Stimulated activated naive CD8-positive, alpha-beta T cell treated with anti-CD3 and anti-CD28 coated beads, Interleukin-15, Interleukin-2, amounts not matched to agents 100 ng/mL and 50 ng/mL, for 24 hours (primary cell): ENCODE data around the gene CEP43.

Source experiments
- H3K27ac Mint-ChIP-seq: one replicate; pipeline ENCODE4 v1.8.0; 2021; ENCODE audit warnings: mild to moderate bottlenecking, mixed read lengths
- H3K27me3 Mint-ChIP-seq: one replicate; pipeline ENCODE4 v1.8.0; 2021; ENCODE audit warnings: mixed read lengths
- H3K36me3 Mint-ChIP-seq: one replicate; pipeline ENCODE4 v1.8.0; 2021; ENCODE audit warnings: low read depth, mixed read lengths
- H3K4me1 Mint-ChIP-seq: one replicate; pipeline ENCODE4 v1.8.0; 2021; ENCODE audit warnings: low read depth, mixed read lengths
- H3K4me3 Mint-ChIP-seq: one replicate; pipeline ENCODE4 v1.8.0; 2021; ENCODE audit warnings: mild to moderate bottlenecking, mixed read lengths
- H3K9me3 Mint-ChIP-seq: one replicate; pipeline ENCODE4 v1.8.0; 2021; ENCODE audit warnings: mixed read lengths

Gene CEP43

DNA sequence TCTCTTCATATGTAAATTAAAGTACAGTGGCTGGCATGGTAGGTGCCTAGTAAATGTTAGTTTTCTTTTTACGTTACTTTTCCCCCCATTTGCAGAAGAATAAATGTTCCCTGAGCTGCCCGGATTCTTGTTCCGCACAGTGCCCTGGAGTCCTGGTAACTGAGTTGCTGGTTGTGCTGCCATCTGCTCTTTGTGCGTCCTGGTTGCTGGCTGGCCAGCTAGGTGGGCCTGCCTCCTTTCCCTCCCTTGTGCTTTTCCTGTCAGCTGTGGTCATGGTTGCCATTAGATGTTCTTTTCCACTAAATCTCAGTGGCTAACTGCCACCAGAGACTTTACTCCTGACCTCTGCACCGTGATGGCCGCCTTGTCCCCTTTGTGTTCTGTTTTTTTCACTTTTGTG, 28.6 kb downstream of the CEP43 start:
- H3K36me3 Mint-ChIP-seq = peaks cover 53% of the 10 kb centered on the region
- H3K4me3 Mint-ChIP-seq = no peak overlapping the region
- H3K4me1 Mint-ChIP-seq = peaks cover 7% of the 10 kb centered on the region
- H3K27me3 Mint-ChIP-seq = no peaks in the 10 kb centered on the region
- H3K27ac Mint-ChIP-seq = no peak overlapping the region
- no peaks in the 10 kb centered on the region for H3K9me3 Mint-ChIP-seq

DNA sequence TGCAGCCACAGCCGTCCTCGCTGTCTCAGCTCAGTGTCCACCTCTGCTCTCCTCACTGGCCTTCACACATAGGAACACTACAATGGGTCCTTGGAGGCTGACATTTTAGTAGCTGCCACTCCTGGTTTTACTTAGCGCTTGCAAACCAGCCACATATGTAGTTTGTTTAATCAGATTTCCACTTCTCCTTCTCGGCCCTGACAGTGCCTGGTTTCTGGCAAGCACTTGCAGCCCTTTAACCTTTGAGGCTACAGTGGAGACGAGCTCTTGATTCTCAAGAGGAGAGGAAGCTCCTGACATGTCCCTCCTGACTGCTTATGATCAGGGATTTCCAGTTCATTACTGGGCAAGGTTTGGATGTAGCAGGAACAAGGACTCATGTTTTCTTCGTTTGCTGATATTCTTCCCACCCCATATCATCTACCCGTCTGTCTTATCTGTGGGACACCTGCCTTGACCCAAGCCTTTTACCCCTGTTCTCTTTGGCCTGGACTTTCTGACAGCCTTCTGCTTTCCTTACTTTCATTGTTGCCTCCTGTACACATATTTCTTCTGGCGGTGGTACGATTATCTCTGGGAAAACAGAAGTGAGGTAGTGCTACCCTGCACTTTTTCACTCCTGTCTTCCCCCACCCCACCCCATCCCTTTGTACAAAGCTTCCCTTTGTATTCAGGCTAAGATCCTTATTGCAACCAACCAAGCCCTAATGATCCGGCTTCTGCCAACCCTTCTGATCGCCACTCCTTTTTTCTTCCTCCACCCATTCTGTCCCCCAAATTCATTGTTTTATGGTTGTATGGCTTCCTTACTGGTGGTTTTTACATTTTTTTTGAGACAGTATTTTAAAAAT, 31.2 kb downstream of the CEP43 start:
- Mint-ChIP-seq H3K4me3 (no peak overlapping the region), H3K36me3 (peaks cover 68% of the 10 kb centered on the region), H3K27ac (no peak overlapping the region), H3K4me1 (peaks cover 7% of the 10 kb centered on the region), H3K27me3 (no peaks in the 10 kb centered on the region), H3K9me3 (no peaks in the 10 kb centered on the region)

DNA sequence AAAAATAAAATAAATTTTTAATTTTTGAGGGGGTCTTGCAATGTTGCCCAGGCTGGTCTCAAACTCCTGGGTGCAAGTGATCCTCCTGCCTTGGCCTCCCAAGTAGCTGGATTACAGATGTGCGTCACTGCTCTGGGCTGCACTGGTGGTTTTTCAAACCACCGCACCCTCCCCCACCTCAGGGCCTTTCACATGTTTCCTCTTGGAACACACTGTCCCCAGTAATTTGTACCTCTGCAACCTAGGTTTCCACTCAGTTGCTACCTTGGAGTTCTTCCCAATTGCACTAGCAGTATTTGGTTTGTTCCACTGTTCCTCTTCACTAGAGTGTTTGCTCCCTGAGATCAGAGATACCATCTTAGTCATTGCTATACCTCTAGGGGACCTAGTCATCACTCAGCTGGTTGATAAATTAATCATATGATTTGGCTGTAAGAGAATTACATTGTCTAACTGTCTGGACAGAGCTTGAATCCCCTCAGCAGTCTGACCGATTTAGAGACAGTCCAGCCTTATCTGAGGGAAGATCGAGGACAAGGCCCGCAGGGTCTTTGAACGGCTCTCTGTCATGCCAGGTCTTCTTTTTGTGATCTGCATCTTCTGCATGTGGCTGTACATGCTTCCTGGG, 32.0 kb downstream of the CEP43 start:
- no peaks in the 10 kb centered on the region for H3K9me3 Mint-ChIP-seq
- no peak overlapping the region for H3K4me3 Mint-ChIP-seq
- H3K27ac Mint-ChIP-seq = peak overlapping the region; percentile 5
- H3K36me3 Mint-ChIP-seq = peaks cover 71% of the 10 kb centered on the region
- peaks cover 7% of the 10 kb centered on the region for H3K4me1 Mint-ChIP-seq
- no peaks in the 10 kb centered on the region for H3K27me3 Mint-ChIP-seq

DNA sequence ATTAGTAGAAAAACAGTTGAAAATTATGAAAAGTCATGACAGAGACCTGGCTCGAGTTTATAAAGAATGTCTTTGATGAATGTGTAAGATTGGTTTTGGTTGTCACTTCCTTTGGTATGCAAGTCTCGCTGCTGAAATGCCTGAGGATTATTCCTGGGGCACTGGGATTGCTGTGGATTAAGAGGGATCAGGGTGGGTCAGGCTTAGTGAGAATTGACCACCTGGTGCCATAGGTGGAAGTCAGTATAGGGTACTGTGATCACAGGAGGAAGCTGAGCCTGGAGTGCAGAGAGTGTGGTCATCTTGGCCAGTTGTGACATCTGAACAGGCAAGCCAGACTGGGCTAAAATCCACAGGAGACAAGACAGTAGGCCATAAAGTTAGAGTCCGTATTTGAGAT, 34.9 kb downstream of the CEP43 start:
- peaks cover 68% of the 10 kb centered on the region for H3K36me3 Mint-ChIP-seq

DNA sequence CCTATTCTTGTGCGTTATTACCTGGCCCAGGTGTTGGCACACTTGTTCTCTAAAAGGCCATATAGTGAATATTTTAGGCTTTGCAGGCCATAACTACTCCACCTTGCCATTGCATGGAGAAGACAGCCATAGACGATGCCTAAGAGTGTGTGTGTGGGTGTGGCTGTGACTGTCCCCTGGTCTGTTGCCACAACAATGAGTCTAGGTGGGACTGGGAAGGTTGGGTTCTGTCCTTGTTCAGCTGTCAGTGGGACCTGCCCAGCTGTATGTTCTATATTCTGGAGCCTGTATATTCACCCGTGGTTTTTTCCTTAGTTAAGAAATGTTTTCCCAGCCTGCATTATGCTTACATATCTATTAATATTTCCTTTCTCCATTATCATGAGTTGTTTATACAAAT, 38.6 kb downstream of the CEP43 start:
- H3K27ac Mint-ChIP-seq = no peak overlapping the region
- no peak overlapping the region for H3K4me3 Mint-ChIP-seq
- peaks cover 68% of the 10 kb centered on the region for H3K36me3 Mint-ChIP-seq
- H3K9me3 Mint-ChIP-seq = no peaks in the 10 kb centered on the region
- H3K27me3 Mint-ChIP-seq = no peaks in the 10 kb centered on the region
- peaks cover 18% of the 10 kb centered on the region for H3K4me1 Mint-ChIP-seq

More for the DNA sequence above, 34.9 kb downstream of the CEP43 start:
- no peaks in the 10 kb centered on the region for H3K9me3 Mint-ChIP-seq
- H3K27me3 Mint-ChIP-seq = no peaks in the 10 kb centered on the region
- H3K4me3 Mint-ChIP-seq = no peak overlapping the region
- peaks cover 7% of the 10 kb centered on the region for H3K4me1 Mint-ChIP-seq
- H3K27ac Mint-ChIP-seq = no peak overlapping the region

DNA sequence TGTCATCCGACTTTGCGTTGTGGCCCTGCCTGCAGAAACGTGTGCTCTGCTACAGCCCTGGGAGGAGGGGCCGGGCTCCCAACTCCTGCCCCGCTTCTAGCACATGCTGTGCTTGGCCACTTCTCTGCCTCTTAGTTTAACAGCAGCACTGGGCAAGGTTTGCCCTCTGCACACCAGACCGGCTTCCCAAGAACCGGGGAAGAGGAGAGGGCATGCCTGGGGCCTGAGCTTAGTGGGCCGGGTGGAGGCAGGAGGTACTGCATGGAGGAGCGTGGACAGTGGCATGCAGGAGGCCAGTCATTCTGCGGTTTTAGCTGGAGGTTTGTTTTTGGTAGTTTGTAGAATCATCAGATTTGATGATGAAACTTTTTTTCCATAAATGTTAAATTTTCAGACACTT, 45.5 kb downstream of the CEP43 start:
- Mint-ChIP-seq H3K27me3 (no peaks in the 10 kb centered on the region), H3K4me3 (no peak overlapping the region), H3K36me3 (peaks cover 23% of the 10 kb centered on the region), H3K4me1 (peaks cover 54% of the 10 kb centered on the region), H3K9me3 (no peaks in the 10 kb centered on the region), H3K27ac (no peak overlapping the region)

DNA sequence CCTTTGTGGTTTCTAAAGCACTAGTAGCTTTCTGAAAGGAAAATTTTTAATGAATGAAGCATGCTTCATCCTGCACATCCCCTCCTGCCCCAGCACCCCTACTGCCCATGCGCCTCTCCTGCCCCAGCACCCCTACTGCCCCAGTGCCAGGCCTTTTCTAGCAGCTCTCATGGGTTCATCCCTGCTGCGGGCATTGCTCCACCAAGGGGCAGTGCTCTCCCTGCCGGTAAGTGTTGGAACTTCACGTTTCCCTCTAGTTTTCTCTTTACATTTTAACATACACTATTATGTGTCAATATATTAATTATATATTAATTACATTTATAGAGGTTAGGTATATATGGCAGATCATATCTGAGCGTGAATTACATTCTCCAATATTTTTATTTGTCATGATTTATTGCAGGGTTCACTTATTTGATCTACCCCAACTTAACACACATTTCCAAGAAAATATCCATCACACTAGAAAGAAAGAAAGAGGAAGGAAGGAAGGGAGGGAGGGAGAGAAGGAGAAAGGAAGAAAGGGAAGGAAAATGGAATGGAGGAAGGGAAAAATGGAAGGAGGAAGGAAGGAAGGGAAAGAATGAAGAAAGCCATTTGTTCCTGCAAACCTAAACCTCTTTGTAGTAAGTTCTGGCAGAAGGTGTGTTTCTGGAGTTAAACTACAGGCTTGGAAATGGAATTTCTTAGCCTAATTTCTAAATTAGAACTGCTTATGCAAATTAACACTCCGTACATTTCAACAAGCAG, 46.8 kb downstream of the CEP43 start:
- Mint-ChIP-seq H3K4me1 (peaks cover 56% of the 10 kb centered on the region), H3K9me3 (no peaks in the 10 kb centered on the region), H3K27me3 (no peaks in the 10 kb centered on the region), H3K36me3 (peaks cover 12% of the 10 kb centered on the region), H3K4me3 (no peak overlapping the region), H3K27ac (no peak overlapping the region)

DNA sequence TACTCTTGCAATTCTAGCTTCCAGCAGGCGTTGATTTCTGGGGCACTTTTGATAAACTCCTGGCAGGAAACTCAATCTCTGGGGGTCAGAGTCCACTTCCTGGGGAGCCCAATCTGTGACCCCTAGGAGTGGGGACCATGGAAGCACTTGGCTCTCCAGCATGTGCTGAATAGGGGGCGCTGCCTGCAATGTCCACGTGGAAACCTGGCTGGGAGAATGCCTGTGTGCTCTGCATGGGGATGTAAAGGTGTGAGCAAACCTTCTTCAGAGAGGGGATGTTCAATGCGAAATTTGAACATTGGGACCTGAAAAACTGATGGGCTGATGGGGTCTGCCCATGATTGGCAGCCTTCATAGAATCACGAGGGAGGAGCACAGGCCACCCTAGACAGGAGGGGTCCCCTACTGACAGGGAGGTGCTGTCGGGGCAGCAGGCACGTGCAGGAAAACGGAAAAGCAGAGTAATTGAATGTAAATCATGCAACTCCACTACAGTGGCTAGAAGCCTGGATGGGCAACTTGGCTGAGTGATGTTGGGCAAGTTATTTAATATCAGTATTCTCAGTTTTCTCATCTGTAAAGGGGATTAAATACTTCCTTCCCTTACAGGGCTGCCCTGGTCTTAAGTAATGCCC, 47.8 kb downstream of the CEP43 start:
- peaks cover 47% of the 10 kb centered on the region for H3K4me1 Mint-ChIP-seq
- peak overlapping the region; percentile 90 for H3K27ac Mint-ChIP-seq
- H3K36me3 Mint-ChIP-seq = peaks cover 12% of the 10 kb centered on the region
- H3K9me3 Mint-ChIP-seq = no peaks in the 10 kb centered on the region
- no peaks in the 10 kb centered on the region for H3K27me3 Mint-ChIP-seq
- H3K4me3 Mint-ChIP-seq = peak overlapping the region; percentile 65

DNA sequence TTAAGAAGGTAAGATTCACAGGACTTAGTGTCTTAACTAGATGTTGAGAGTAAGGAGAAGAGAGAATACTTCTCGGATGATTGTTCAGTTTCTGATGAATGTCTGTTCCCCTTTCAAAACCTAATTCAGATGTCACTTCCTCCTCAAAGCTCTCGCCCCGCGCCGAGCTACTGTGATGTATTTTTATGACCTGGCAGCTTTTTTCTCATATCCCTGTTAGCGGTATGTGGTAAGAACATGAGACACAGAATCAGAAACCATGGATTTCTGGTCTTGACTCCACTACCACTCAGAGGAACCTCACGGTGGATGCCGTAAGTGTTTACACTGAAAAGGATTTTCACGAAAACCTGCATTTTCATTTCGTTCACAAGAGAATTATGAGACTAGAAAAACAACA, 48.4 kb downstream of the CEP43 start:
- Mint-ChIP-seq H3K9me3 (no peaks in the 10 kb centered on the region), H3K4me1 (peaks cover 42% of the 10 kb centered on the region), H3K4me3 (peak overlapping the region; percentile 65), H3K27ac (peak overlapping the region; percentile 90), H3K27me3 (no peaks in the 10 kb centered on the region), H3K36me3 (peaks cover 8% of the 10 kb centered on the region)
